ENCODE measurements around the gene RAB20. TPM values are rescaled to one million over a fixed set of nuclear protein-coding genes. Genes with fewer than 3 reads are reported as not detected.

The RAB20 gene
- total and polyA plus RNA-seq, 9 of the 15 experiments (the other 6 are each of a cell fraction or from before 2014, with no cell fraction given), result 0.62 to 9.2 (median 5.4) TPM

GRCh38 chr13:110561344-110562035, at the start of gene RAB20 (continued):
- TF ChIP-seq MGA (IDR thresholded peaks at IDR 0.05), result 0 out of 2 replicates have a peak, but pooled peaks have one; percentile 13
- no peak for TF ChIP-seq ELK3 (CRISPR knock-in tag; IDR thresholded peaks at IDR 0.05)
- TF ChIP-seq NUFIP1 (IDR thresholded peaks at IDR 0.05; ENCODE audit: partially characterized antibody), result no peak
- TF ChIP-seq ZFX (CRISPR knock-in tag; IDR thresholded peaks at IDR 0.05), result peak; percentile 53
- no peak for TF ChIP-seq HDAC2 (IDR thresholded peaks at IDR 0.05)
- no peak for TF ChIP-seq SMC3 (conservative IDR thresholded peaks at IDR 0.05; ENCODE audit: insufficient read depth, low read depth, low read length)
- no peak for TF ChIP-seq MYBL2 (IDR thresholded peaks at IDR 0.05; ENCODE audit: low read depth)
- TF ChIP-seq MYBL2 (CRISPR knock-in tag; IDR thresholded peaks at IDR 0.05; ENCODE audit: borderline replicate concordance), result no peak
- no peak for TF ChIP-seq POLR3G (IDR thresholded peaks at IDR 0.05; ENCODE audit: extremely low read depth, insufficient read length, insufficient replicate concordance)
- TF ChIP-seq ZNF24 (IDR thresholded peaks at IDR 0.05), result no peak
- no peak for TF ChIP-seq DNMT1 (IDR thresholded peaks at IDR 0.05)
